ENCODE measurements around the gene ZMAT5. TPM values are rescaled to one million over a fixed set of nuclear protein-coding genes. Genes with fewer than 3 reads are reported as not detected.

Gene ZMAT5
- total and polyA plus RNA-seq, 10 of the 15 experiments (the other 5 are each of a cell fraction or from before 2014, with no cell fraction given): 2.3 to 43.0 (median 21.9) TPM

- ChIA-PET POLR2A (no interaction called here), RAD21 (ENCODE audit: unreplicated experiment) (no interaction called here), CTCF (no interaction called here), SMC1A (ENCODE audit: uncharacterized antibody, unreplicated experiment) (no interaction called here)
- no peaks in the 10 kb centered on the region for H3K27me3 ChIP-seq (replicated peaks in 1 of 2; ENCODE audit: control insufficient read depth in 2 of 2, insufficient read depth in 2 of 2, low read length in 1 of 2)
- DNase-seq (ENCODE audit: low read depth, low spot score): no peak
- intact Hi-C loops (cut with micrococcal nuclease; ENCODE audit: unreplicated experiment) (no loop called here), in situ Hi-C loops (cut with MboI) (no loop called here)
- no peak overlapping the region for H3K4me3 ChIP-seq
- H3K4me2 ChIP-seq (ENCODE audit: control insufficient read depth, insufficient read depth): no peak overlapping the region
- H2AFZ ChIP-seq (ENCODE audit: control insufficient read depth, low read depth, low read length): no peak overlapping the region
- H3K36me3 ChIP-seq (ENCODE audit: control insufficient read depth in 2 of 2, insufficient read depth in 2 of 2, low read length in 1 of 2): no peaks in the 10 kb centered on the region; a peak in 1 of 4 replicates
- no peak for FAIRE-seq
- H3K4me1 ChIP-seq (ENCODE audit: control insufficient read depth, insufficient read depth, low read length): peaks cover 3% of the 10 kb centered on the region; the same call in 1 of the 2 replicates
- no peaks in the 10 kb centered on the region for H3K9me3 ChIP-seq (replicated peaks; ENCODE audit: control insufficient read depth, insufficient read depth, low read length)
- no TSS peak for BruUV-seq (replicated peaks)
- 64% methylated on average over 9 of the region's 9 CpGs for WGBS (ENCODE audit: insufficient coverage, insufficient replicate concordance, low lambda C conversion rate, missing lambda C conversion rate)
- H3K27ac ChIP-seq (ENCODE audit: control insufficient read depth, insufficient read depth): no peak overlapping the region
- no peaks in the 10 kb centered on the region for H3K79me2 ChIP-seq (ENCODE audit: control insufficient read depth, insufficient read depth, low read length)
- no peak for ATAC-seq
- no peaks in the 10 kb centered on the region for H4K20me1 ChIP-seq (ENCODE audit: control insufficient read depth, insufficient read depth)
- H3K9ac ChIP-seq (ENCODE audit: control insufficient read depth, insufficient read depth, low read length): no peak overlapping the region
- TF ChIP-seq CREM (IDR thresholded peaks at IDR 0.05; ENCODE audit: low read depth) (no peak), PKNOX1 (IDR thresholded peaks at IDR 0.05) (no peak), CUX1 (IDR thresholded peaks at IDR 0.05; ENCODE audit: insufficient replicate concordance, low read depth, low read length) (no peak), MXI1 (IDR thresholded peaks at IDR 0.05; ENCODE audit: low read depth, low read length) (no peak), WRNIP1 (IDR thresholded peaks at IDR 0.05; ENCODE audit: borderline replicate concordance, low read depth, low read length) (no peak), NFXL1 (IDR thresholded peaks at IDR 0.05; ENCODE audit: borderline replicate concordance) (no peak), CEBPZ (IDR thresholded peaks at IDR 0.05; ENCODE audit: low read depth, low read length) (no peak), USF2 (IDR thresholded peaks at IDR 0.05; ENCODE audit: borderline replicate concordance, low read depth, low read length) (no peak), SMC3 (IDR thresholded peaks at IDR 0.05; ENCODE audit: borderline replicate concordance, low read length) (no peak), ETV6 (conservative IDR thresholded peaks at IDR 0.05 in 1 of 2, IDR thresholded peaks at IDR 0.05 in 1 of 2; ENCODE audit: borderline replicate concordance in 1 of 2, low read depth in 1 of 2) (no peak), DPF2 (IDR thresholded peaks at IDR 0.05) (no peak), CREB1 (IDR thresholded peaks at IDR 0.05; ENCODE audit: low read depth) (no peak), GATAD2B (conservative IDR thresholded peaks at IDR 0.05; ENCODE audit: low read depth) (no peak), FOXM1 (IDR thresholded peaks at IDR 0.05; ENCODE audit: low read depth, low read length) (no peak), TAF1 (IDR thresholded peaks at IDR 0.05; ENCODE audit: borderline replicate concordance, low read depth, low read length) (no peak)
Observed at GRCh38 chr22:29734838-29735237, 32.0 kb downstream of the ZMAT5 start.

Data from GM12878 (cell line).